ENCODE results near the gene EMC7.
A peak's percentile ranks its signal among the peaks of the same experiment; 100 is the strongest.
"Not testable (repeated sequence)": the region's sequence is repeated elsewhere in the genome, so short reads cannot be mapped to it uniquely, and the experiment has no call there.

The EMC7 gene

GRCh38 chr15:34084086-34084485, 17.6 kb downstream of the EMC7 start:
- no peak for DNase-seq

- no peak for DNase-seq
Observed at GRCh38 chr15:34079904-34080303, 21.8 kb downstream of the EMC7 start.

DNA sequence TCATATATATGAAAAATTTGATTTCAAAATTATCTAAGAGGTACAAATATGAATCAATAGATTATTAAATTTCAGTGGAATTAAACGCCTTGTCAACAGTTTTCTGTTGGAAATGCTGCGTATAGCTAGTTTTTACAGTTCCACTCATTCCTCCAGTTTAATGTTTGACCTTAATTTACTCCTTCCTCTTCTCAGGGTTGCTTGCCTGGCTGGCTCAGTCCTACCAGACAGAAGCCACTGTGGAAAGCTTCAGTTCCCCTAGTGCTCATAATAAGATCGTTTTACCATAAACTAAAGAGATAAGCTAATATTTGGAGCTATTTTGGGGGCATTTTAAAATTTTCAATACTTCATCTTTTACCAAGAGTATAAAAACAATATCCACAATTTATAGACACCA, 22.8 kb downstream of the EMC7 start:
- no peak for DNase-seq

DNA sequence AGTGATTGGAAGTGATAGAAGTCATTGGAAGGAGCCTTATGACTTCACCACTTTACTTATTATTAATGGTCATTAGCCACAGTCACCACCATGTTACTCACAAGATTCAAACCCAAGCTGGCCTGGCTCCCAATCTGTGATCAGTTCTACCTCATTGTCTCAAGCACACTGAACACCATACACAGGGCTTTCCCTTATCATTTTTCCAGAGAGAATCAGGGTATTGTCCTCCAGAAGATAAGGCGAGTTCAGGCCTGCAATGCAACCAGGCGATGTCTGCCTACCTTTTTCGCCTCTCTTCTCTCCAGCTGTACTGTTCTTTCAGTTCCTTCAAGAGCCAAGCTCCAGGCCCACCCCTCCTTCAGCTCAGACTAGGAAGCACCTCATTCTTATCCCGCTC, 24.9 kb downstream of the EMC7 start:
- no peak for DNase-seq

GRCh38 chr15:34070003-34070402, 31.7 kb downstream of the EMC7 start:
- no peak for DNase-seq

DNA sequence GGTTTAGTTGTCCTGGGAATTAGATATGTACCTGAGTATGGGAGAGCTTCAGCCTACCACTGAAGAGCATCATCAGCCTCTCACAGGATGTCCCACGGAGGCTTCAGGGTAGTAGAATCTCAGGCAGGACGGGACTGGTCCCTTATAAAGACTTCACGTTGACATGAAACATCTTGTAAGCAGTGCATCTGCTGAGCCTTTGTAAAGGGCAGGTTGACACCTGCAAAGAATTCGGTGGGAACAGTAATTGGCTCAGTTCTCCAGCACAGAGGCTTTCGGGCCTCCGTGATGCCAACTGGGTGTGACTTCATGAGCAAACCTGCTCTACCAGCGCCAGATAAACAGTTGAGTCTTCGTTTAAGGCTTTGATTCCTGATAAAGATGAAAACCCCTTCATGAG, 35.7 kb downstream of the EMC7 start:
- DNase-seq = no peak

- DNase-seq = no peak
Observed at GRCh38 chr15:34065261-34065660, 36.4 kb downstream of the EMC7 start.

- DNase-seq = no peak
Observed at GRCh38 chr15:34064438-34064837, 37.2 kb downstream of the EMC7 start.

- DNase-seq = no peak
Observed at GRCh38 chr15:34059946-34060345, 41.7 kb downstream of the EMC7 start.

GRCh38 chr15:34059476-34059875, 42.2 kb downstream of the EMC7 start:
- DNase-seq = no peak

DNA sequence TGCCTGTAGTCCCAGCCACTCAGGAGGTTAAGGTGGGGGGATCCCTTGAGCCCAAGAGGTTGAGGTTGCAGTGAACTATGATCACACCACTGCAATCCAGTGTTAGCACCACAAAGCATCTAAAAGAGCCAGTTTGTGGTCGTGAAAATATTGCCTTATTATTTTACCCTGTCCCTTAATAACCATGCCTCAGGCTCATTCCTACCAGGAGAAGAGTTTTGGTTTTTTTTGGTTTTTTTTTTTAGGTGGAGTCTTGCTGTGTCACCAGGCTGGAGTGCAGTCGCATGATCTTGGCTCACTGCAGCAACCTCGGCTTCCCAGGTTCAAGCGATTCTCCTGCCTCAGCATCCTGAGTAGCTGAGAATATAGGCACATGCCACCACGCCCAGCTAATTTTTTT, 44.8 kb downstream of the EMC7 start:
- no peak for DNase-seq

GRCh38 chr15:34055868-34056595, 45.6 kb downstream of the EMC7 start:
- DNase-seq = no peak

GRCh38 chr15:34054081-34054707, 47.5 kb downstream of the EMC7 start:
- no peak for DNase-seq

GRCh38 chr15:34050385-34050784, 51.3 kb downstream of the EMC7 start:
- not testable (repeated sequence) for DNase-seq

- no peak for DNase-seq
Observed at GRCh38 chr15:34049112-34049511, 52.5 kb downstream of the EMC7 start.

DNA sequence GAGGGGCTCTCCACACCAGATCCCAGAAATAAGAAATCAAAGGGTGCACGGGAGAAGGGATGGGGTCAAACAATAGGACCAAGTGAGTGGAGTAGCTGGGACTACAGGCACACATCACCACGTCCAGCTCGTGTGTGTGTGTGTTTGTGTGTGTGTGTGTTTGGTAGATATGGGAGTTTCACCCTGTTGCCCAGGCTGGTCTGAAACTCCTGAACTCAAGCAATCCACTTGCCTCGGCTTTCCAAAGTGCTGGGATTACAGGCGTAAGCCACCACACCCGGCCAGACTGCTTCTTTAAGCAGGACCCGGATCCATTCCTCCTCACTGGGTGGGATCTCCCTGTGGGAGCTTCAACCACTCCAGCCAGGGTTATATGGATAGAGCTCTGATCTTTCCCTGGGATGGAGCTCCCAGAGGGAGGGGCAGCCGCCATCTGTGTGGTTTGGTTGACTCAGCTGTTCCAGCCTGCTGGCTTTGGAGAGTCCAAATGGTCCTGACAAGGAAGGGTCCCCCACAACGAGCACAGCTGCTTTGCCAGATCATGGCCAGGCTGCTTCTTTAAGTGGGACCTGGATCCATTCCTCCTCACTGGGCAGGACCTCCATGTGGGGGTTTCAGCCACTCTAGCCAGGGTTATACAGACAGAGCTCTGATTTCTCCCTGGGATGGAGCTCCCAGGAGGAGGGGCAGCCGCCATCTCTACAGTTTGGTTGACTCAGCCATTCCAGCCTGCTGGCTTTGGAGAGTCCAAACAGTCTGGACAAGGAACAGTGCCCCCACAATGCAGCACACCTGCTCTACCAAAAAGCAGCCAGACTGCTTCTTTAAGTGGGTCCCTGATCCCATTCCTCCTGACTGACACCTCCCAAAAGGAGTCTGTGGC, 53.5 kb downstream of the EMC7 start:
- DNase-seq = no peak

DNA sequence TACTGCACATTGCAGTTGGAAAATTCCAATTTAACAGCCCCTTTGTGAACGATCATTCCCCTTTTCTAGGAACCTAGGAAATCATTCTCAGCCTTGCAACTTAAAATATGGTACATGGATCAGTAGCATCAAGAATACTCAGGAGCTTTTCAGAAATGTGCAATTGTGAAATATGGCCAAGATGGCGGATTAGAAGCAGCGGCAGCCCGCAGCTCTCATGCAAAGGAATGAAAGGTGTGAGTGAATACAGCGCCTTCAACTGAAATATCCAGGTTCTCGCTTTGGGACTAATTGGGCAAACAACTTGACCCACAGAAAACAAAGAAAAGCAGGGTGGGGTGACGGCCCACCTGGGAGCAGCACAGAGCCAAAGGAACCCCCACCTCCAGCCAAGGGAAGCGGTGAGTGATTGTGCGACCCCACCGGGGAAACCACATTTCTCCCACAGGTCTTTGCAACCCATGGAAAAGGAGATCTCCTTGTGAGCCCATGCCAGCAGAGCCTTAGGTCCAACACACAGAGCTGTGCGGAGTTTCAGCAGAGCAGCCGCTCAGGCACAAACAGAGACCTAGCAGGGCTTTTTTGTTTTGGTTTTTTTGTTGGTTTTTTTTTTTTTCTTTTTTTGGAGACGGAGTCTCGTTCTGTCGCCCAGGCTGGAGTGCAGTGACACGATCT, 55.1 kb downstream of the EMC7 start:
- DNase-seq = no peak

DNA sequence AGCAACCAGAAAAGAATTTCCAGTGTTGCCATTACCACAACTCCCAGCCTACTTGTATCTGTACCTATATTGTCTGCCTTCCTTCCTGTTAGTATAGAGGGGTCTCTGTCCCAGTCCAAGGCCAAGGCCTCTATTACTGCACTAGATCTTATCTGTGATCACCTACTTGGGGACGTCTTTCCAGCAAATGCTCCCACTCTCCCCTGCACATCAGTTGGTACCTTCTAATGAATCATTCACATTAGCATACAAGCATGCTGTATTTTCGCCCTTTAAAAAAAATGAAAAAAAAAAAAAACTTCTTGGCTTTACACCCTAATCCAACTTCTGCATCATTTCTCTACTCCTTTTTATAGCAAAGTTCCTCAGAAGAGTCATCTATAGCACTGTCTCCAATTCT, 57.8 kb downstream of the EMC7 start:
- DNase-seq = no peak

DNA sequence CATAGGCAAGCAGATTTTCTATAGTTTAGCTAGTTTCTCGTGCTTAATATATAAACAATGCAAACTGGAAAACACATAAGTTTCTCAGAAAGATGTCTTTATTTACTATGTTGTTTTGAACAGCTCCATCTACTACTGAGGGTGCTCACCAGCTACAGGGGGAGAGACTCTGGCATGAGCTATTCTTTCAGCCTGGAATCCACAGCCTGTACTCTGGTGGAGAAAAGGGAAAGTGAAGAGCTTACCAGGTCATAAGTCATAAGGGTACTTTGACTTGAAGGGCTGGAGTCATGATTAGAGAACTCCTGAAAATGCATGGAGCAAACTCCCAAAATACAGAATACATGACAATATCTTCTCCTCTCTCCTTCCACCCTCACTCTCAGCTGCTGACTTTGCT, 58.3 kb downstream of the EMC7 start:
- no peak for DNase-seq

GRCh38 chr15:34039790-34040113, 61.9 kb downstream of the EMC7 start:
- DNase-seq = no peak

- DNase-seq = peak; percentile 72
Observed at GRCh38 chr15:34038871-34039789, 62.5 kb downstream of the EMC7 start, which contains the start of gene AVEN. Gene AVEN (minus strand): TSS chr15:34039204. CDS start chr15:34039046, 158 bp downstream.

Data from CD4-positive, alpha-beta T cell treated with Interleukin-6 for 4 hours (primary cell).